HPDE6-E6E7 (cell line): ENCODE measurements around the gene COL28A1.

Experiments
- DNase-seq: peaks from one replicate; pipeline ENCODE4 v3.0.0; 2011; ENCODE audit warnings: missing footprints; ENCODE audit errors: extremely low spot score

COL28A1 gene

DNA sequence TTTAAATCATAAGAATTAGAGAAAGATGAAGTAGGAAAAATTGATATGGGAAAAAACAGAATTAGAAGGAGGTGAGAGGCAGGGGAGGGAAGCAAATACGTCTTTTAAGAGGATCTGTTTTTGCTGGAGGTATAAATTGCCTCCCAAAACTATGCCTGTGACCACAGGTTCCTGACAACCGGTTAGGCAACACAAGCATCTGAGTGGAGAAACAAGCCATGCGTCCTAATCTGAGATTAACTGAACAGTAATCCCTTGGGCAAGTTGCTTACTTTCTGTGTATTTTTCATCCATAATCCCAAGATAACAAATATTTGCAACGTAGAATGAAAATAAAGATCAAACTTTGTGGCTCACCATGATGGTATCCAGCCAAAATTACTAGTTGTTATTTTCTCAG is 204.2 kb downstream of the COL28A1 start:
- DNase-seq, result no peak

DNA sequence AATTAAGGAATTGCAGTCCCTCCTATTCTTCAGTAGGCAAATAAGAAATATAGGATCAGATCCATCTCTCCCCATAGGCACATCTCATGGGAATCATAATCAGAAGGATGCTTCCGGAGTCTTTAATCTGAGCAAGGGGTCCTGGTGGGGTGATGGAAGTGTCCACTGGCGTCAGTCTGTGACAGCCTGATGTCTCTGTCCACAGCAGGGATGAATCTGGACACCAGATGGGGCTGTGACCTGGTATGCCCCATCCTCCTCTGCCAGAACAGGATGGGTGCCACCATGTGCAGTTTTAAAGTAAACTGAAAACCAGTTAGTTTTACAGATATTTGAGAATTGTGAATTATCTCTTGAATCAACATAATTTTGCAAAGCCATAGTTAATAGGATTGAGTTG is 204.7 kb downstream of the COL28A1 start:
- DNase-seq, result no peak

DNA sequence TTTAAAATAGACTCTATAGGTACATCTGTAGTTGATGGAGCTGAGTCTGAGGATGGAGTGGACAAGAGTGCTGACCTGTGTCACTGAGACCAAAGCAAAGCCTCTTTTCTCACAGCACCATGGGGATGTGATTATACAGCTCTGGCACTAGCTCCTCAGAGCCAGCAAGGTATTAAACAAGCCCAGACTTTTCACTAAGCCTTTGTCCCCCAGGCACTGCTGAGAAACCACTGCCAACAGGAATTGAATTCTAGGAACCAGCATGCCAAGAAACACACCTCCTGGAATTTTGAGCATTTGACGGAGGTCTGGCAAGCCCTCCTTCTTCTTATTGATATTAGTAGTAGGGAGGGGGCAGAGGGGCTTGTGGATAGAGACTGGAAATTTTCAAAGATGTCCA is 206.3 kb downstream of the COL28A1 start:
- no peak for DNase-seq

DNA sequence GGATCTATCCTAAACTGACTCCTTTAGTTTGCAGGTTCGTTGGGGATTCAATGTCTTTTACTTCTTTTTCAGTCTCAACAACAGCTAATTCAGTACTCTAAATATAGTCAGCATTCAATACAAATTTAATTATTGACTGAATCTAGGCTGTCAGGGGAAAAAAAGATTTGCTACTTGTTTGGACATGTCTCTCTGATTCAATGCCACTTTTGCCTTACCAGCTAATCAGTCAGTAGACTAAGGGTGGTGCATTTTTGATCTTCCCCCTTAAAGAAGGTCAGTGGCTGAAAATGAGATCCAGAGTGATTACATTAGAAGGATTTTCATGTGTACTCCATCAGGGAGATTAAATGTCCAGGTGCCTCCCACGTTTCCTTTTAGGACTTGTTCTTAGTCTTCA is 208.2 kb downstream of the COL28A1 start:
- DNase-seq, result no peak

DNA sequence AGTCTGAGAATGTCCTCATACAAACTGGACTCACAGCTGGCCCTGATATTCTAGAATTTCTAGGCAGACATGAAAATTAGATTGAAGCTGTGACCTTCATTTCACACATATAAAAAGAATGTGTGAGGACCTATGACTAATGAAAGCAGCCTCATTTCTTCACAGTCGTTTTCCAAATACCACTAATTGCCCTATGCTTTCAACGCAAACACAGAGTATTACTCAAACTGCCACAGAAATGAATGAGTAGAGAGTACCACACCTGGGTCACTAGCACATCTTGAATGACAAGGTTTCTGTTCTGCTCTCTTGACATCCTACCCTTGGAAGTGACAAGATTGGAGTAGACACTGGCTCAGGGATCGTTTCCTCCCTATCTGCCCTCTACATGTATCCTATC is 211.0 kb downstream of the COL28A1 start:
- no peak for DNase-seq

DNA sequence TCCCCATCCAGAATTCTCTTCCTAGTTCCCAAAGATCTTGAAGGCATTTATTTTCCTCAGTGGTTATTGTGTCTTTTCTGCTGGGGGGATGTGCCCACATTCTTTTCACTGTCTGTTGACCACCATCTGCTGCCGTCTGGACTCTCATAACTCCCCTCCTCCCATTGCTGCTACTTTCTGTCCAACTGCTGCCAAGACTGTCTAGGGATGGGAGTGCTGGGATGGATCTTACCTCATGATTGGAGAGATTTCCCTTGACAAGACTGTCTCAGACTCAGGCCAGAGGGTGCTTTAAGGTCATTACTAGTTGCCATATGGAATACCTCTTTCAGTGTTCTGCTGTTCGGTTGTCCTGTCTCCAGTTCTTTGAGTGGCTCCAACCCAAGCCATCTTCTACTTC is 211.8 kb downstream of the COL28A1 start:
- no peak for DNase-seq

DNA sequence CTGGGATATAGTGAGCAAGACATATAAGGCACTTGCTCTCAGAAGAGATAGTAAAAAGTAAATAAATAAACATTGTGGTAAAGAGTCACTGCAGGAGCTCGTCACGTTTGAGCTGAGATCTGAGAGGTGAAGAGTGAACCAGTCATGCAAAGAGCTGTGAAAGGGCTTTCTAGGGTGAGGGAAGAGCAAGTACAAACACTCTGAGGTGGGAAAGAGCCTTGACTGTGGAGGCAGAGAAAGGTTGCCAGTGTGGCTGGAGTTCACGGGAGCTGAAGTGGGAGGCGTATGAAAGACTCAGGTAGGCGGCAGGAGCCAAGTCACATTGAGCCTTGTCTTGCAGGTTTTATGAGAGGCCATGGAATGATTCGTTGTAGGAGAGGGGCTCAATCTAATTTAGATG is 212.3 kb downstream of the COL28A1 start:
- DNase-seq, result no peak

DNA sequence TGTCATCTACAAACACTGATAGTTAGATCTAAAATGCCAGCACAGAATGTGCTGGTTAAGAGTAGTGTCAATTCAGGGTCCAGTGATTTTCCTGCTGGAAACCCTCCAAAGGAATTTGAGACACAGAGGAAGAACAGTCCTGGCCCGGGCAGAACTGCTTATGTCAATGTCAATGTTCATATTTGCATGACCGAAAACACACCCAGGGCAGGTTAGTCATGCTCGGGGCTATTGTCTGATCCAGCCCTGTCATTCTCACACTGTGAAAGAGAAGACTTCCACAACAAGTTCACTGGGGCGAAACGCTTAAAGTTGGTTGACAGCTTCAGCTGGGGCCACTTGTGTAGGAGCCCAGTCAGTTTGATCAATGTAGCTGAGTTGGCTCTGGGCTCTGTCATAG is 214.0 kb downstream of the COL28A1 start:
- peak; percentile 40 for DNase-seq

DNA sequence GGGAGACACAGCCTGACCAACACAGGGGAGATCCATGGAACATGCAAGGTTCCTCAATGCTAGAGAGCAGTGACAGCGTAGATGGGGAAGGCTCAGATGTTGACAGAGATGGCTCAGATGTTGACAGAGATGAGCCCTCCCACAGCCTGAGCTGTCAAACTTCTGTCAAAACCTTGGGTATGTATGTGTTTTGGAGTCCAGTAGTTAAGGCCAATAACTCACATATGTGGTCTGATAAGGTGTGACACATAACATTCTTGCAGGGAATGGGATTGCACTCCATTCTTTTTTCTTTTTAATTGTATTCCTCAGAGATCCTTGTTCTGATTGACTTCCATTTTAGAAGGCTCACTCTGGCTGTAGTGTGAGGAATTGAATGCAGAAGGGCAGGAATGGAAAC is 217.1 kb downstream of the COL28A1 start:
- no peak for DNase-seq

DNA sequence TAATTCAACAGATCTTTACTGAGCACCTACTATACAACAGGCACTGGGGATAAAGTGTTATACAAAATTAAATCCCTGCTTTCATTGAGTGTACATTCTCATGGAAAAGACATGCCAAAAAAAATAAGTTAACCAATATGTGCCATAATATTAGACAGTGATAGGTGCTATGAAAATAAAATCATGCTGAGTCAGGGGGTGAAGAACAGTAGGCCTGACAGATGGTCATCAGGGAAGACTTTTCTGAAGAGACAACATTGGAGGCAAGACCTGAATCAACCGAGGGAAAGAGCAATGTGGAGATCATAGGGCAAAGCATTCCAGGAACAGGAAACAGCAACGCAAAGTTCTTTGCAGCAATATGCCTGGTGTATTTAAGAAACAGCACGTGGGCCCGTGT is 217.8 kb downstream of the COL28A1 start:
- DNase-seq, result no peak

DNA sequence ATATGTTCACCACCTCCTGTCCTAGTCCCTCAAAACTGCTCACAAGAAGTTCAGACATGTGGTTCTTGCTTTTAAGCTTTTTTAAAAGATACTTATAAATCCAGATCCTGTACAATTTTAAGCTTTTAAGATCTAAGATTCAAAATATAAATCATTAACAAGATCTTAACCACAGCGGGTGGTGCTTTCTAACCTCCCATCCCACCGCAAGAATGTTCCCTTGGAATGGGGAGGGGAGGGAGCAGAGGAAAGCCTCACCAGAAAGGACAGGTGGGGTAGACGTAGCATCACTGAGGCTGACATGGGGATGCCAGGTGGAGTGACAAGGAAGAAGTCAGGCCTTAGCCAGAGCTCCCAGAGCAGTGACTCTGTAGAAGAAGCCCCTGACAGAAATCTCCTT is 219.8 kb downstream of the COL28A1 start:
- DNase-seq, result no peak

DNA sequence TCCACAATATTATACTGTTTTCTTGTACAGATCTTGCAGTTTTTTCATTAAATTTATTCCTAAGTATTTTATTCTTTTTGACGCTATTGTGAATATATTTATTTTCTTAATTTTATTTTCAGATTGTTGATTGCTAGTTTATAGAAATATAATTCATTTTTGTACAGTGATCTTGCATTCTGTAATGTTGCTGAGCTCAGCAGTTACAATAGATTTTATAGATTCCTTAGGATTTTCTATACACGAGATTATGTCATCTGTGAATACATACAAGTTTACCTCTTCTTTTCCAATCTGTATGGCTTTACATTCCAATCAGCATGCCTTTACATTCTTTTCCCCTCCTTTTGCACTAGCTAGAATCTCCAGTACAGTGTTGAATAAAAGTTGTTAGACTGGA is 223.3 kb downstream of the COL28A1 start:
- DNase-seq, result no peak

DNA sequence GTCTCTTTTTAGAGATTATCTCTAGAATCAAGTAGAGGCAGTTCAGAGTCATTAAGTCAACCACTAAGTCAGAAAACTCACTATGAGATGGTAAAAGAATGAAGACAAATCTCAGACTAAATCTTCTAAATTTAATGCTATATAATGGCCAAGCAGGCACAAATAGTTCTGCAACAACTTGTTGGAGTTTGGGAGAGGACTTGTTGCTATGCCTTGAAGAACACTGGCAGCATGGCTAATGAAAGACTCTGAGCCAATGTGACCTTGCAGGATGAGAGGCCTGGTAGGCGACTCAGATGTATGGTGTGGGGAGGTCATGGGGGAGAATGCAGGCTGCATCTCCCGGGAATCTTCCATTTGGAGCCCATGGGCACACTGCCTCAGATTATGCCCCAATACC is 224.7 kb downstream of the COL28A1 start:
- DNase-seq, result no peak

DNA sequence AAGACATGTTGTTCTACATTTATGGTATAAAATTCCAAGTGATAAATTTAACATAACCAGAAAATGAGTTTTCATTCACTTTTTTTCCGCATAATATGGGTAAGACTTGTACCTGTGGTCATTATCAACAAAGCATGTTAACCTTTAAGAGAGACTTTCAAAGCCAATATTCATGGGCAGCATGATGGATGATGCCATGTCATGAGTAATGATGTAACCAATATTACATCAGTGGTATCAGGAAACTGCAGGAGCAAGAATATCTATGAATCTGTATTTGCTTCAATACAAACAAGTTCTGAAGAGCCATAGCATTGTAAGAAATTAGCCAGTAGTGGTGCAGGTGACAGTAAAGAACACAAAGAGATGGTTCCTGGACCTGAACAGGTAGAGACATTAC is 226.5 kb downstream of the COL28A1 start:
- DNase-seq, result no peak
